IgD-negative memory B cell (primary cell): ENCODE results near the gene PKD1. TPM values are rescaled to one million over a fixed set of nuclear protein-coding genes. Genes with fewer than 3 reads are reported as not detected.

Experiments
- H3K27ac Mint-ChIP-seq, 3 donors: one replicate each; pipeline ENCODE4 v1.8.0; 2020 to 2022; ENCODE audit warnings: mild to moderate bottlenecking in 3 of 3, mixed read lengths in 3 of 3, moderate library complexity in 1 of 3
- H3K27me3 Mint-ChIP-seq: one replicate; pipeline ENCODE4 v1.8.0; 2021; ENCODE audit warnings: mixed read lengths
- H3K36me3 Mint-ChIP-seq: one replicate; pipeline ENCODE4 v1.8.0; 2020; ENCODE audit warnings: mild to moderate bottlenecking, mixed read lengths
- H3K4me1 Mint-ChIP-seq, 3 donors: one replicate each; pipeline ENCODE4 v1.8.0; 2020 to 2022; ENCODE audit warnings: mixed read lengths in 3 of 3, mild to moderate bottlenecking in 1 of 3
- H3K4me3 Mint-ChIP-seq, 4 donors: one replicate each; pipeline ENCODE4 v1.8.0; 2020 to 2022; ENCODE audit warnings: mild to moderate bottlenecking in 4 of 4, mixed read lengths in 4 of 4, moderate library complexity in 3 of 4
- H3K9me3 Mint-ChIP-seq, 3 donors: one replicate each; pipeline ENCODE4 v1.8.0; 2020 to 2021; ENCODE audit warnings: mixed read lengths in 3 of 3, mild to moderate bottlenecking in 1 of 3
- polyA plus RNA-seq: library from polyadenylated mRNA; unstranded; fragments of 300-500 nt; fragmentation: Illumina TruSeq; gene quantifications from one replicate; pipeline ENCODE4 v1.2.3, GENCODE V29; 2021

The PKD1 gene
- polyA plus RNA-seq, 1 donor from 2014 or later: 7.4 TPM

- H3K4me3 Mint-ChIP-seq: peak overlapping the region in 2 of 4 donors; percentile 47 to 48
- H3K27me3 Mint-ChIP-seq: no peaks in the 10 kb centered on the region
- no peaks in the 10 kb centered on the region for H3K9me3 Mint-ChIP-seq
- H3K27ac Mint-ChIP-seq: no peak overlapping the region
- H3K4me1 Mint-ChIP-seq: peaks cover 4 to 12% (median 11%) of the 10 kb centered on the region in 3 donors
- peaks cover 2% of the 10 kb centered on the region for H3K36me3 Mint-ChIP-seq
Observed at GRCh38 chr16:2044541-2044940, 91.2 kb downstream of the PKD1 start.

GRCh38 chr16:2043667-2044451 lies 91.8 kb downstream of the PKD1 start:
- no peaks in the 10 kb centered on the region for H3K9me3 Mint-ChIP-seq
- no peak overlapping the region for H3K4me3 Mint-ChIP-seq
- no peaks in the 10 kb centered on the region for H3K27me3 Mint-ChIP-seq
- H3K4me1 Mint-ChIP-seq: peaks cover 4 to 11% (median 10%) of the 10 kb centered on the region in 3 donors
- peaks cover 2% of the 10 kb centered on the region for H3K36me3 Mint-ChIP-seq
- no peak overlapping the region for H3K27ac Mint-ChIP-seq

DNA sequence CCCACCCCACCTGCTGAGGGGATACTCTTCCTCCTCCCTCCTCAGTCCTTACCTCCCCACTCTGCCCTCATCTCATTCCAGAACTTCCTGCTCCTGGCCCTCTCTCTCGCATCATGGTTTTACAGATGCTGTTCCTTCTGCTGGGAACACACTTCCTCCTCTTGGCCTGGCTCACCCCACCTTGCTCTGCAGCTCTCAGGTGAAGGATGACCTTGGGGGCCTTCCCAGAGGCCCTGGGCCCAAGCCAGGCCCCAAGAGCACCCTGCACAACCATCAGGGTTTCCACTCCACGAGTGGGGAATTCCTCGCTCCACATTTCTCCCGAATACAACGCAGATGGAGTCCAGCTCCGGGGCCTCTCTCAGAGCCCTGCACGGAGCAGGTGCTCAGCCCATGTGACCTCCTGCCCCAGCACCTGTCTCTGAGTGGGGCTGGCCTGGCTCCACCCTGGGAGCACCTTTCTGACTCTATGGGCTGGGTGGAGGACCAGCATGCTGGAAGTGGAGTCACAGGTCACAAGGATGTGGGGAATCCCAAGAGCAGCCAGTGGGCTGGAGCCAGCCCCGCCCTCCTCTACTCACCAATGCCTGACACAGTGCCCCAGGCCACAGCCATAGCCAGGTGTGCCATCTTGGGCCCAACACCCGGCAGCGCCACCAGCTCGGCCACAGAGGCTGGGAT lies 92.6 kb downstream of the PKD1 start:
- Mint-ChIP-seq H3K27me3 (no peaks in the 10 kb centered on the region), H3K9me3 (no peaks in the 10 kb centered on the region), H3K27ac (peak overlapping the region in 1 of 3 donors; percentile 73), H3K4me1 (peaks cover 4 to 6% (median 6%) of the 10 kb centered on the region in 3 donors), H3K36me3 (peaks cover 2% of the 10 kb centered on the region), H3K4me3 (no peak overlapping the region)

- Mint-ChIP-seq H3K27ac (no peak overlapping the region), H3K36me3 (peaks cover 2% of the 10 kb centered on the region), H3K9me3 (no peaks in the 10 kb centered on the region), H3K4me1 (peaks cover 4 to 6% (median 6%) of the 10 kb centered on the region in 3 donors), H3K4me3 (no peak overlapping the region), H3K27me3 (no peaks in the 10 kb centered on the region)
Observed at GRCh38 chr16:2042171-2042985, 93.3 kb downstream of the PKD1 start.

DNA sequence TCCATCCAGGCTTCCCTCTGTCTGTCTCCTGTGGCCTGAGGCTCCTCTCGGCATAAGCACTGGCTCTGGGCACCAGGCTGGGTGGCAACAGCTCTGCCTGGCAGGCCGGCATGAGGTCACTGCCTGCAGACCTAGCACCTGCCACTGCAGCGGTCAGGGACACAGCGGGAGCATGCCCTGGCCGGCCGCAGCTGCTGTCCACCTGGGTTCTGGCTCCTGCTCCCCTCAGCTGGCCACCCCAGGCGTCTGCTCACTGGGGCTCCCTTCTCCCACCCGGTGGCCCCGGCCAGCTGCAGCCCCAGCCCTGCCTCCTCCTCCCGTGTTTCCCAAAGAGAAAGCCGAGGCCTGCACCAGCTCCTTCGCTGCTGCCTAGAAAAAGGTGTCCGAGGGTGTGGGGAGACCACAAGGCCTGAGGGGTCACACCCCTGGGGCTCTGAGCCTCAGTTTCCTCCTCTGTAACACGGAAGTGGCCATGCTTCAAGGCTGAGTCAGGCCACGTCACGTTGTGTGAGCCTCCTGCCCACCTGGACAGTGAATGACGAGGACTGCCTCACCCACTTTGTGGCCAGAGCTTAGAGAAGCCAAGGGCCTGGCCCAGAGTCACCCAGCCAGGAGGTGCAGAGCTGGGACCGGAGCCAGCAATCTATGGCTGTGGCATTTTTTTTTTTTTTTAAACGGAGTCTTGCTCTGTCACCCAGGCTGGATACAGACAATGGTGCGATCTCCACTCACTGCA lies 94.7 kb downstream of the PKD1 start:
- Mint-ChIP-seq H3K9me3 (no peaks in the 10 kb centered on the region), H3K4me3 (no peak overlapping the region), H3K36me3 (no peaks in the 10 kb centered on the region), H3K27ac (no peak overlapping the region), H3K4me1 (no peaks in the 10 kb centered on the region), H3K27me3 (no peaks in the 10 kb centered on the region)

DNA sequence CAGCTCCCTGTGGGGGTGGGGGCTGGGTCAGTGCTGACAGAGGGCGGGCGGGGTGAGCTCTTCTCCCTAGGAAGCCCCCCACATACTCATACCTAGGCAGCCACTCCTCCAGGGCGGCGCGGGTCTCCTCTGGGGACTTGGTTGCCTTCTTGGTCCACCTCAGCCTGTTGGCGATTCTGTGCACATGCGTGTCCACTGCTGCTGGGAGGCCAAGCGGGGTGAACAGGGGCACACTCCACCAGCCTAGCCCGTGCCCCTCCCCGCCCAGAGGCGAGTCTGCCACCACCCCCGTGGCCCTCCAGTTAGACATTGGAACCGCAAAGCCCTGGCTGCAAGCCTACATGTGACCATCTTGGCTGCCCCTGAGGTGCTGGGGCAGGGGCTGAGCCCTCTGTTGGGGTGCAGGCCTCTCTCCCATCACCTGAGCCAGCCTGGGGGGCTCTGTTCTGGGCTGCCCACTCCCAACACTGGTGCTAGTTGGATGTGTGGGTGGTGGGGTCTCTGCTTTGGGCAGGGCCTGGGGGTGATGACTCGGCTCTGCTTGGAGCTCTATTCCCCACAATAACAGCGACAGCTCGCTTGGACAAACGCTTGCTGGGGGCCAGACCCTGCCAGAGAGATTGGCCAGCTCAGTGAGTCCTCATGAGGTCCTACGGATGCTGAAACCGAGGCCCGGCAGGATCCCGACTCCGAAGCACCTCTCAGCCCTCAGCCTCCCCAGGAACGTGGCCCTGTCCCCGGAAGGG lies 95.5 kb downstream of the PKD1 start:
- no peaks in the 10 kb centered on the region for H3K27me3 Mint-ChIP-seq
- no peak overlapping the region for H3K4me3 Mint-ChIP-seq
- H3K27ac Mint-ChIP-seq: no peak overlapping the region
- H3K4me1 Mint-ChIP-seq: no peaks in the 10 kb centered on the region
- no peaks in the 10 kb centered on the region for H3K36me3 Mint-ChIP-seq
- no peaks in the 10 kb centered on the region for H3K9me3 Mint-ChIP-seq

DNA sequence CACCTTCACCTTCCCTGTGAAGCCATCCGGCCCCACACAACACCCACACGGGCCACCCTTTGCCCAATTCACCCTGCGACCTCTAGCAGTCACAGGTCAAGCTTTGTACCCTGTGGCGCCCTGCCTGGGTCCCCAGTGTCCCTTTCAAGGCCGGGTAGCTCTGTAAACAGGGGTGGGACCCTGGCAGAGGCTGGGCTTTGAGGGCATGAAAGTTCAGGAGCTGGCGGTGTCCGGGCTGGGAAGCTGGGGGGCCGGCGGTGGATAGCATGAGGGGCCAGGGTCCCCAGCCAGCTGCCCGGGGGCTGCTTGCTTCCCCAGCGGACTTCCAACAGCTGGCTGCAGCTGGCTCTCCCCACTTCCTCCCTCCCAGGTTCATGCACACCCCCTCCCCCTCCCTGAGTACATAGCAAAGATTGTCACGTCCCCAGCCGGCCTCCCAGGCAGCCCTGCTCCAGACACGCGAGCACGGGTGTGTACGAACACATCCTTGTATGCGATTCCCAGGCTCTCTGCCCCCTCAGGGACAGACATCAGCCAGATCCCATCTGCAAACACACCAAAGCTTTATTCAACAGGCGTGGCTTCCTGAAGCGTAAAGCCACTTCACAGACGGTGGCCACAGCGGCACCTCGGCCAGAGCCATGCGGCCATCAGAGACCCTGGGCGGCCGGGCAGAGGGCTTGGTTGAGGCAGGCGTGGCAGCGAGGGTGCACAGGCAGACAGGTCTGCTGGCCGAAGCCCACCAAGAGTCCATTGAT lies 96.2 kb downstream of the PKD1 start:
- Mint-ChIP-seq H3K4me3 (no peak overlapping the region), H3K9me3 (no peaks in the 10 kb centered on the region), H3K27me3 (peaks cover 2% of the 10 kb centered on the region), H3K4me1 (no peaks in the 10 kb centered on the region), H3K27ac (no peak overlapping the region), H3K36me3 (no peaks in the 10 kb centered on the region)

Other genes starting within 250 kb of the PKD1 start
- not detected for gene HS3ST6, start 217.5 kb downstream of the PKD1 start, polyA plus RNA-seq
- 17.2 TPM for gene MSRB1, start 192.7 kb downstream of the PKD1 start, polyA plus RNA-seq
- gene RPL3L, start 181.2 kb downstream of the PKD1 start, polyA plus RNA-seq: not detected
- 204 TPM for gene NDUFB10, start 176.4 kb downstream of the PKD1 start, polyA plus RNA-seq
- gene RPS2, start 171.1 kb downstream of the PKD1 start, polyA plus RNA-seq: 6,339 TPM
- gene RNF151, start 169.0 kb downstream of the PKD1 start, polyA plus RNA-seq: not detected
- 52.0 TPM for gene TBL3, start 163.8 kb downstream of the PKD1 start, polyA plus RNA-seq
- gene NOXO1, start 154.4 kb downstream of the PKD1 start, polyA plus RNA-seq: not detected
- 39.0 TPM for gene GFER, start 151.7 kb downstream of the PKD1 start, polyA plus RNA-seq
- 4.9 TPM for gene SYNGR3, start 145.9 kb downstream of the PKD1 start, polyA plus RNA-seq
- gene ZNF598, start 126.1 kb downstream of the PKD1 start, polyA plus RNA-seq: 11.0 TPM
- not detected for gene NPW, start 116.1 kb downstream of the PKD1 start, polyA plus RNA-seq
- not detected for gene NHERF2, start 109.0 kb downstream of the PKD1 start, polyA plus RNA-seq
- gene NTHL1, start 88.1 kb downstream of the PKD1 start, polyA plus RNA-seq: 35.2 TPM
- gene TSC2, start 87.9 kb downstream of the PKD1 start, polyA plus RNA-seq: 30.3 TPM
- gene RAB26, start 12.7 kb upstream of the PKD1 start, polyA plus RNA-seq: 0.41 TPM
- gene TRAF7, start 19.9 kb upstream of the PKD1 start, polyA plus RNA-seq: 7.0 TPM
- gene CASKIN1, start 60.7 kb upstream of the PKD1 start, polyA plus RNA-seq: not detected
- gene MLST8, start 69.6 kb upstream of the PKD1 start, polyA plus RNA-seq: 44.1 TPM
- gene BRICD5, start 75.0 kb upstream of the PKD1 start, polyA plus RNA-seq: 0.35 TPM
- gene PGP, start 78.9 kb upstream of the PKD1 start, polyA plus RNA-seq: 6.4 TPM
- 23.2 TPM for gene E4F1, start 87.7 kb upstream of the PKD1 start, polyA plus RNA-seq
- not detected for gene DNASE1L2, start 100.5 kb upstream of the PKD1 start, polyA plus RNA-seq
- 65.1 TPM for gene ECI1, start 115.7 kb upstream of the PKD1 start, polyA plus RNA-seq
- 330 TPM for gene RNPS1, start 132.2 kb upstream of the PKD1 start, polyA plus RNA-seq
- 1.7 TPM for gene ABCA3, start 204.8 kb upstream of the PKD1 start, polyA plus RNA-seq